Measurements from ENCODE around the gene FAM117B. TPM values are rescaled to one million over a fixed set of nuclear protein-coding genes. Genes with fewer than 3 reads are reported as not detected.

Gene FAM117B
- total RNA-seq, 4 donors from 2014 or later = 1.7 to 12.3 (median 5.8) TPM

DNA sequence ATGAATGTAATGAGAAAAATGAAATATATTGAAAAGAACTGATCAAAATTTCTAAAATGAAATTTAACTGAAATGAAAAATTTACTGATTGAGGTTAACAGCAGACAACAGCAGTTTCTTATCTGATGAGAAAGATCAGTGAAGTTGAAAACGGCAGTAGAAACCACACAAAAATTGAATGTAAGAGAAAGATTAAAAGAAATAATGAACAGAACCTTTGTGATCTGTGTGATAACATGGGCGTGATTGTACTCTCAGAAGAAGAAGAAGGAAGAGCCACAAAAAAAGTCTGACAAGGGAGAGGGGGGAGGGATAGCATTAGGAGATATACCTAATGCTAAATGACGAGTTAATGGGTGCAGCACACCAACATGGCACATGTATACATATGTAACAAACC lies 45.2 kb downstream of the FAM117B start:
- ATAC-seq (ENCODE audit: low FRiP score) (no peak), DNase-seq (ENCODE audit: low spot score) (no peak)
- TF ChIP-seq, protein P1, sequence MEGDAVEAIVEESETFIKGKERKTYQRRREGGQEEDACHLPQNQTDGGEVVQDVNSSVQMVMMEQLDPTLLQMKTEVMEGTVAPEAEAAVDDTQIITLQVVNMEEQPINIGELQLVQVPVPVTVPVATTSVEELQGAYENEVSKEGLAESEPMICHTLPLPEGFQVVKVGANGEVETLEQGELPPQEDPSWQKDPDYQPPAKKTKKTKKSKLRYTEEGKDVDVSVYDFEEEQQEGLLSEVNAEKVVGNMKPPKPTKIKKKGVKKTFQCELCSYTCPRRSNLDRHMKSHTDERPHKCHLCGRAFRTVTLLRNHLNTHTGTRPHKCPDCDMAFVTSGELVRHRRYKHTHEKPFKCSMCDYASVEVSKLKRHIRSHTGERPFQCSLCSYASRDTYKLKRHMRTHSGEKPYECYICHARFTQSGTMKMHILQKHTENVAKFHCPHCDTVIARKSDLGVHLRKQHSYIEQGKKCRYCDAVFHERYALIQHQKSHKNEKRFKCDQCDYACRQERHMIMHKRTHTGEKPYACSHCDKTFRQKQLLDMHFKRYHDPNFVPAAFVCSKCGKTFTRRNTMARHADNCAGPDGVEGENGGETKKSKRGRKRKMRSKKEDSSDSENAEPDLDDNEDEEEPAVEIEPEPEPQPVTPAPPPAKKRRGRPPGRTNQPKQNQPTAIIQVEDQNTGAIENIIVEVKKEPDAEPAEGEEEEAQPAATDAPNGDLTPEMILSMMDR (IDR thresholded peaks at IDR 0.05) = no peak

DNA sequence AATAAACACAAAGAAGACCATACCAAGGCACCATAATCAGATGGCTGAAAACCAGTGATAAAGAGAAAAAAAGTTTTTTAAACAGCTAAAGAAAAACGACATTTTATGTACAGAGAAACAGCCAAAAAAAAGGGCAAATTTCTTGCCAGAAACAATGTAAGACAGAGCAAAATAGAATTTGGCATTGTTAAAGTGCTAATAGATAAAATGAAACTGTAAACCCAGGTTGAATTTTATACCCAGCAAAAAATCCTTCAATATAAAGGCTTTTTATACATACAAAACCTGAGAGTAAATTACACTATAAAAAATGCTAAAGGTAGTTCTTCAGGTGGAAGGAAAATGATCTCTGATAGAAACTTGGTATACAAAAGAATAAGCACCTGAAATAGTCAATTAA lies 45.7 kb downstream of the FAM117B start:
- TF ChIP-seq, protein P1 (IDR thresholded peaks at IDR 0.05) = no peak
- ATAC-seq (ENCODE audit: low FRiP score) (no peak), DNase-seq (ENCODE audit: low spot score) (no peak)

DNA sequence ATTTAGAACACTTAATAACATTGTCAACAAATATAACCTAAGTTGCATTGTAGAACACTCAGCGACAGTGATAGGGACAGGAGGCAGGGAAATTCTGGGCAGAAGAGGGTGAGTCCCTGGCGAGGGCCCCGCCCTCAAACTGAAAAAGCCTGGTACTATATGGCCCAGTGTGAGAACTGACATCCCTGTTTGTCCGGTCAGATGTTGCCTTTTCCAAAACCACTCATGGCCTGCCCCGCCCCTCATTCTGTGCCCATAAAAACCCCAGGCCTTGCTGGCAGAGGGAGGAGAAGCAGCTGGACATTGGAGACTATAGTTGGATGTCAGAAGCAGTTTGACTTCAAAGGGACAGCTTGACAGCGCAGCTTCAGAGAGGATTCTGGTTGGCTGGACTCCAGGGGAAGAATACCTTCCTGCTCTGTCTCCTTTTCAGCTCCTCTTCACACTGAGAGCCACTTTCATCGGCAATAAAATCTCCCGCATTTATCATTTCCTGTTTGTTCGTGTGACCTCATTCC lies 47.0 kb downstream of the FAM117B start:
- TF ChIP-seq, protein P1 (IDR thresholded peaks at IDR 0.05) = no peak
- DNase-seq (ENCODE audit: low spot score) (no peak), ATAC-seq (ENCODE audit: low FRiP score) (no peak)

DNA sequence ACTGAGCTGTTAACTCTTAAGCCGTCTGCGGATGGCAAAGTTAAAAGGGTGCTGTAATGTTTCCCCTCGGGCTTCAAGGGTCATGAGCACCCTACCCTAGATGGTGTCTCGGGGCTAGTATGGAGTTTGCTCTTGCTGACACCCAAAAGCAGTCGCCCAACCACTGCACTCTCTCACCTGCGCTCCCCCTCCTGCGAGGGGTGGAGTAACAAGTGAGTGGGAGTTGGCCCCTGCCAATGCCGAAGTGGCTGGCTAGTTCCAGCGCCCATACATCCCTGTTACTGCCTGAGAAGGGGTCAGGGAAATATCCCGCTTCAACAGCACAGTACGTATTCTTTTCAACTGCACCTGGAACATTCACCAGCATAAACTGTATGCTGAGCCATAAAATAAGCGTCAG lies 47.5 kb downstream of the FAM117B start:
- no peak for ATAC-seq (ENCODE audit: low FRiP score)
- TF ChIP-seq, protein P1 (IDR thresholded peaks at IDR 0.05) = no peak
- DNase-seq (ENCODE audit: low spot score) = no peak

DNA sequence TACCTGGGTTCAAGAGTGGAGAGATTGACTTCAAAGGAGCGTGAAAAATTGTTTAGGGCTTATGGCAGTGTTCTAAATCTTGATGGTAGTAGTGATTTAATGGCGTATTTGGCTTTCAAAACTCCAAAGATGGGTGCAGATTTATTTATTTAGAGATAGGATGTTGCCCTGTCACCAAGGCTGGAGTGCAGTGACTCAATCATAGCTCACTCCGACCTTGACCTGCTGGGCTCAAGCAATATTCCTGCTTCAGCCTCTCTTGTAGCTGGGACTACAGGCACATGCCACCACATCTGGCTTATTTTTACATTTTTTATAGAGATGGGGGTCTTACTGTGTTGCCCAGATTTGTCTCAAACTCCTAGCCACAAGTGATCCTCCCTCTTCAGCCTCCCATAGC lies 52.5 kb downstream of the FAM117B start:
- ATAC-seq (ENCODE audit: low FRiP score) = no peak

DNA sequence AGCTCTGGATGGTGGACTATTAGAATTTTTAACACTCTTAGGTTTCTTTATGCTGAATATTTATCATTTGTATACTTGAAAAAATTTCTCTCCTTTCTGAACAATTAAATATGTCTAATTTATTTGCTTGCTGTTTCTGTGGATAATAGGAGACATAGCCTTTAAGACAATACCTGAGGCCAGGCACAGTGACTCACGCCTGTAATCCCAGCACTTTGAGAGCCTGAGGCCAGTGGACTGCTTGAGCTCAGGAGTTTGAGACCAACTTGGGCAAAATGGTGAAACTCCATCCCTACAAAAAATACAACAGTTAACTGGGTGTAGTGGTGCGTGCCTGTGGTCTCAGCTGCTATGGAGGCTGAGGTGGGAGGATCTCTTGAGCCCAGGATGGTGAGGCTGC lies 54.7 kb downstream of the FAM117B start:
- DNase-seq (ENCODE audit: low spot score) (no peak), ATAC-seq (ENCODE audit: low FRiP score) (no peak)
- TF ChIP-seq, protein P1 (IDR thresholded peaks at IDR 0.05) = no peak

More for the DNA sequence above, 52.5 kb downstream of the FAM117B start:
- DNase-seq (ENCODE audit: low spot score) = no peak
- TF ChIP-seq, protein P1 (IDR thresholded peaks at IDR 0.05) = no peak

DNA sequence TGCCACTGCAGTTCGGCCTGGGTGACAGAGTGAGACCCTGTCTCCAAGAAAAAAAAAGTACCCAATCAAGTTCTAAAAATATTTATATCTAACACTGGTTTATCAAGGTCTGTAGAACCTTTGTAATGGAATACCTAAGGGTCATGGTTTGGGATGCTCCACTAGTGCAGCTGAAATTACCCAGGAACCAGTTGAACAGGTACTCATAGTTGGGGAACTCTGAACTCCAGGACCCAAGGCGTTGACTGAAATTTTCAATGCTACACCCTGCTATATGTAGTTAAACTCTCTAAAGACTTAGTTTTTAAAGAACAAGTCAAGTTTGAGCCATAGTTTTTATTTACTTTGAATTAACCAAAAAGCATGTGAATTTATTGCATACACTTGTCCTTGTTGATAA lies 55.1 kb downstream of the FAM117B start:
- DNase-seq (ENCODE audit: low spot score) = no peak
- no peak for ATAC-seq (ENCODE audit: low FRiP score)

More for the DNA sequence above, 55.1 kb downstream of the FAM117B start:
- TF ChIP-seq, protein P1 (IDR thresholded peaks at IDR 0.05) = no peak

All from omental fat pad (tissue), 4 donors.